ENCODE measurements around the gene IER2.

IER2 gene, protein sequence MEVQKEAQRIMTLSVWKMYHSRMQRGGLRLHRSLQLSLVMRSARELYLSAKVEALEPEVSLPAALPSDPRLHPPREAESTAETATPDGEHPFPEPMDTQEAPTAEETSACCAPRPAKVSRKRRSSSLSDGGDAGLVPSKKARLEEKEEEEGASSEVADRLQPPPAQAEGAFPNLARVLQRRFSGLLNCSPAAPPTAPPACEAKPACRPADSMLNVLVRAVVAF

DNA sequence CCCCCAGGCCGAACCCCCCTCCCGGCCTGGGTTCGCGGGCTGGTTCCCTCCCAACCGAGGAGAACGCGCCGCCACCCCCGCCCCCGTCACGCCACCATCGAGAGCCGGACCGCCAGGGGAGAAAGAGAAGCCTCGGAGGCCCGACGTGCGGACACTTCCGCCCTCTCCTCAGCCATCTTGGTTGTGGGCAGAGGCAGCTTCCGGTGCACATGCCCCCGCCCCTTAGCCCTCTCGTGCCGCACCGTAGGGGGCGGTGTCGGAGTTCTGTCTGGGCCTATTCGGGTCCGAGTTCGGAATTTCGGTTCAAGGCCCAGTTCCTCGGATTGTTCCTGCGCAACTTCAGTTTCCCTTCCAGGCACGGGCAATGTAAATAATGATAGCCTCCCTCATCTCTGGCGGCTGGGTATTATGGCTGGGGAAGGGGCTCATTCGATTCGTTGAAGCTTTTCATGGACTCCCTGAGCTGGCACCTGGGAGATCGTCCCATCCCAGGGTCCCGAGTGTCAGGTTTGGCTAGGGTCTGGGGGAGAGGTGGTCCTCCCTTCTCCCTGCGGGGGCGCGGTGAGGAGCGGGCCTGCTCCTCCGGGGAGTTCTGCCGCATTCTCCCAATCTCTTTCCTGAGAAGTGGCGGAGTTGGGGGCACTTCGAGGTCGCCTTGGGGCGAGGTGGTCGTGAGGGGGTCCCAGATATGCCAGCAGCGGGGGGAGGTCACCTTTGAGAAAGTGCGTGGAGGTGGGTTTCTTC, at the start of gene IER2, which contains the start of gene STX10:
Gene IER2 (plus strand): TSS at position 225 of the 744 bp plus-strand sequence. CDS start 2,776 bp downstream, outside the sequence.
Gene STX10 (minus strand): TSS at position 189 of the 744 bp plus-strand sequence. CDS start 202 bp downstream, outside the sequence.
- peak; percentile 93 for DNase-seq

GRCh38 chr19:13100841-13101589, 49.2 kb upstream of the IER2 start:
- no peak for DNase-seq

DNA sequence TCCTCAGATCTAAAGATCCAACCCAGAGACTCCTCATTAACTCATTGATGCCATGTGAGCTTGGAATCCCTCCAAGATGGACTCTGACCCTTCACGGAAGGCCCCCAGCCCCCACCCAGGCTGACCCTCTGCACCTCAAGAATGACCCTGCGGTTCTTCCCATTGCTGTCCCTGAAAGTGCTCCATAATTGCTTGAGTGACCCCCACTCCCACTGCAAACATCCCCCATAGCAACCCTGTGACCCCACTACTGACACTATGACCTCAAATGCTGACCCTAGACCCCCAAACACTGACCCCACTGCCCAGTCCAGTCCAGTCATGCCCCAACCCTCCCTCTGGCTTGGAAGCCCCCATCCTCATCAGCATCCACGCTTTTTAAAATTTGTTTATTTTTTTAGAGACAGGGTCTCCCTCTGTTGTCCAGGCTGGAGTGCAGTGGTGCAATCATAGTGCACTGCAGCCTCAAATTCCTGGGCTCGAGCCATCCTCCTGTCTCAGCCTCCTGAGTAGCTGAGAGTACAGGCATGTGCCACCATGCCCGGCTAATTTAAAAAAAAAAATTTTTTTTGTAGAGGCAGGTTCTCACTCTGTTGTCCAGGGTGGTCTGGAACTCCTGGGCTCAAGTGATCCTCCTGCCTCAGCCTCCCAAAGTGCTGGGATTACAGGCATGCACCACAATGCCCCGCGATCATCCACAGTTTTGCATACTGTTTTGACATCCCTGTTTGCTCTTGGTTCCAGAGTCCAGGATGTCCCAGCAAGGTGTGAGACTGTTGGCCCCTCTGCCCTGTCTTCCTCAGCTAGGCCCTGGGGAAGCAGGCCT, 48.4 kb upstream of the IER2 start:
- no peak for DNase-seq

DNA sequence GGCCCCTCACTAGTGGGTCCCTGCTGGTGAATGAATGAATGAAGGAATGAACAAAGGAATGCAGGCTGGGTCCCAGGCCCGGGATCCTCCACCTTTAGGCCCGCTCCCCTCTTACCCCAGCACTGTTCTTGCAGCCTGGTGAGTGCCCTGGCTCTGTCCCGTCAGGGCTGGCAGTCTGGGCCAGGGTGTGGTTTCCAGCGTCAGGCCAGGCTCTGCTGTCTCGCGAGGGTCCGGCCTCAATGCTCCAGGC, 47.9 kb upstream of the IER2 start:
- no peak for DNase-seq

DNA sequence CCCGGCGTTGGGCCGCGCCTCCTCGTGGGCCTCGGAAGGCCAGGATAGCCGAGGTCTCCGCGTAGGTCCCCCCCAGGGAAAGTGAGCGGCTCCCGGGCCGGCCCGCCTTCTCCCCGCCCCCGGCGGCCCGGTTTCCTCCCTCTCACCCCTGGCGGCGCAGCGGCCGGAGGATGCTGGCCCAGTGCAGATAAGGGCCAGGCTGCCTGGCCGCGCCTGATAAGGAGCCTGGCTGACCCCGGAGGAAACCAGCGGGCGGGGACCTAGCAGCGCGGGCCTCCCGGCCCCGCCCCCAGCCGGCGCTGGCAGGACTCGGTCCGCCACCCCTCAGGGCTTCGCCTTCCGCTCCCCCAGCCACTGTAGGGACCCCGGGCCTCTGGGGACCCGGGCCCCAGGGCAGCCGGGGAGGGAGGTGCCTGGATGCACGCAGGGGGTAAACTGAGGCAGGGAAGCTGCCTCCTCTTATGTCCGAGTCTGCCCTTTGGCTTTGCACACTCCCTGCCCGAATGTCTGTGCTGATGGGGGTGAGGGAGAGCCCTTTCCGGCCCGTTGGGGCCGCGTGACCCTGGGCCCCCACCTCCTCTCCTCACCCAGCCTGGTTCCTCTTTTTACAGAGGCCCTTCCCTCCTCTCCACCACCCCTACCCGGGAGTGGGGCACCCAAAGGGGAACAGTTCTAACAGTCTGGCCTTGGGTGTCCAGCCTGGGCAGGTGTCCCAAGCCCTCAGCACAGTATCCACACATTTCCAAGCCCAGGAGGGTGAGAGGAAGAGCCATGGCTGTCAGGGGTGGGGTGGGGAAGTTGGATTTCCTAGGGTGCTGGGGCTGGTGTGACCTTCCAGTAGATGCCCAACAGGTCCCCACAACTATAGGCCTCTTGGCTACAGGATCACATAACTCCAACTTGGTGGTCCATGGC, 47.3 kb upstream of the IER2 start, which contains the start of gene LYL1:
Gene LYL1 (minus strand): TSS at position 193 of the 915 bp plus-strand sequence. CDS start 1,687 bp downstream, outside the sequence.
- DNase-seq: no peak

- DNase-seq: no peak
Measured at GRCh38 chr19:13103581-13104359, 46.4 kb upstream of the IER2 start.

- no peak for DNase-seq
Measured at GRCh38 chr19:13104360-13104847, 45.8 kb upstream of the IER2 start.

DNA sequence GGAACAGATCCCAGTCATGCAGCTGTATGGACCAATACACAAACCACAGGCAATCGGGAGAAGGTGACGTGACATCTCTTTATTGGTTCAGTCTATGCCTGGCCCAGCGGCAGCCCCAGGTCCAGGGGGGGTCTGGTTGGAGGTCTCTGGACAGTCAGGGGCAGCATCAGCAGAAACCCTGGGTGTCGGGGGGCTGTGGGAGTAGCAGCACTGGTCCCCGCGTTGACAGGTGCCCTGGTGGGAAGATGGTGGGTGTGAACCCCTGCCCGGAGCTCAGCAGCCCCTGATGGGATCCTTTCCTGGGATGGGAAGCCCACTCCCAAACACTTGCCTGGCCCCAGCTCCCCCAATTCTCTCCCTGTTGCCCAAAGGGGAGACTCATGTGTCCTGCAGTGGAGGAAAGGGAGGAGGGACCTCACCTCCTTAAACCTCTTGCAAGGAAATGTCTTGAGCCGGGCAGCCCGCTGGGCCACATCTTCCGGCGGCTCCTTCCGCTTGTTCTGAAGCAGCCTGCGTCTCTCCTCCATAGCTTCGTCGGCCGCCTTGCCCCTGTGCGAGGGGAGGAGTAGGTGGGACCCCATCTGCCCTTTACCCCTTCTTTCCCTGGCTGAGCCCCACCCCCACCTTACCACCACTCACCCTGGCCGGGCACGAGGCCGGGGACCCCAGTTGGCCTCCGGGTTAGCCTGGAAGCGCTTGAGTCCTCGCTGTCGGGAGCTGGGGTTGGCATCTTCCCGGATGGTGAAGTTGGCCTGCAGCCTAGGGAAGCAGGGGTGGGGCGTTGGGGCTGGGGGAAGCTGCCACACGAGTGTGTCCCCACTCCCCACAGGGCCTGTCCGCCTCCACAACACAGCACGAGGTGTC, 45.1 kb upstream of the IER2 start:
- no peak for DNase-seq

- DNase-seq: no peak
Measured at GRCh38 chr19:13109361-13110098, 40.7 kb upstream of the IER2 start.

DNA sequence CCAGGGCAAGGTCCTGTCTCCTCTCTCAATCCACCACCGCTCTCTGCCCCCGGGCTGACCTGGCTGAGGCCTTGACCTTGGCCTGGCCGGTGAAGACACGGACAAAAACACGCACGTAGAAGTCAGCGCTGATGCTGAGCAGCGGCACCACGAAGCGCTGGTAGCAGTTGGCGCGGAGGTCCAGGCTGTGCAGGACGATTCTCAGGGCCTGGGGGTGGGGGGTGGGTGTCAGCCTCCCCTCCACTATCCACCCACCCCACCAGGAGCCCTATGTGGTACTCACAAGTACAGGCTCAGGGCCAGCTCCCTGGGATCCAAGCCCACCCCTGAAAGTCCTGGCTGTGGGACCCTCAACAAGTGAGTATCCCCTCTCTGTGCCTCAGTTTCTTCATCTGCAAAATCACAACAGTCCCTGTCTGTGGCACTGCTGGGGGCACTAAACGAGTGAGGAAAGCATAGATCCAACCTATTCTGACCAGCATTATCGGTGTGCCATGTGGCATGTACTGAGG, 40.1 kb upstream of the IER2 start:
- no peak for DNase-seq

DNA sequence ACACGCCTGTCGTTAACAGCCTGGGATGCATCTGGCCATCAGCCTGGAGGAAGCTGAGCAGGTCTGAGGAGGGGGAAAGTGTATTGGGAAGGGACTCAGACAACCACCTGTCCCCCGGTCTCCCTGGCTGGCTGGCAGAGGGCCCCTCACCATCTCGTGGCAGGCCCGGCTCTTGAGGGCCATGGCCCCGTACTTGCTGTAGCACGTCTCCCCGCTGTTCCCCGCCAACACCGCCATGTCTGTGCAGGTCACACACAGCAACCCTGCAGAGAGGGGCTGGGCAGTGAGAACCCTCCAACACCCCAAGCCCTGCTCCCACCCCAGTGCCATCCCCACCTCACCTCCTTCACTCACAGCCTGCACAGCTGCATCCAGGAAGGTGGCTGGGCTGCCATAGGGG, 37.7 kb upstream of the IER2 start:
- DNase-seq: no peak

DNA sequence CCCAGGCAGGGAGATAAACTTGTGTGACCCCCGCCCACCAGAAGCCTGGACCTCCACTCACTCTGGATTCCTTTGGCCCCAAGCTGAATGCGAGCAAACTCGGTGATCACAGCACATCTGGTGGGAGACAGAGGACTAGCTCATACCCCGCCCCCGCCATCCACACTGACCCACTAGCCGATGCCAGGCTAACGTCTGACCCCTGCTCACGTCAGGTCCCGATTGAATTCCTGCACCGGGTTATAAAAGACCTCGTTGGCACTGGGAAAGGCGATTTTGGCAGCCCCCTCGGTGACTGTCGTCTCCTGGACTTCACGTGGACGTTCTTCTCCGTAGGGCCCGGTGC, 34.3 kb upstream of the IER2 start:
- DNase-seq: no peak

GRCh38 chr19:13116282-13117175, 33.7 kb upstream of the IER2 start, which contains the start of gene TRMT1:
TRMT1 (minus strand) TSS chr19:13116740; CDS start chr19:13116399, 341 bp downstream.
- peak; percentile 86 for DNase-seq

GRCh38 chr19:13117176-13117771, 32.9 kb upstream of the IER2 start:
- DNase-seq: no peak

DNA sequence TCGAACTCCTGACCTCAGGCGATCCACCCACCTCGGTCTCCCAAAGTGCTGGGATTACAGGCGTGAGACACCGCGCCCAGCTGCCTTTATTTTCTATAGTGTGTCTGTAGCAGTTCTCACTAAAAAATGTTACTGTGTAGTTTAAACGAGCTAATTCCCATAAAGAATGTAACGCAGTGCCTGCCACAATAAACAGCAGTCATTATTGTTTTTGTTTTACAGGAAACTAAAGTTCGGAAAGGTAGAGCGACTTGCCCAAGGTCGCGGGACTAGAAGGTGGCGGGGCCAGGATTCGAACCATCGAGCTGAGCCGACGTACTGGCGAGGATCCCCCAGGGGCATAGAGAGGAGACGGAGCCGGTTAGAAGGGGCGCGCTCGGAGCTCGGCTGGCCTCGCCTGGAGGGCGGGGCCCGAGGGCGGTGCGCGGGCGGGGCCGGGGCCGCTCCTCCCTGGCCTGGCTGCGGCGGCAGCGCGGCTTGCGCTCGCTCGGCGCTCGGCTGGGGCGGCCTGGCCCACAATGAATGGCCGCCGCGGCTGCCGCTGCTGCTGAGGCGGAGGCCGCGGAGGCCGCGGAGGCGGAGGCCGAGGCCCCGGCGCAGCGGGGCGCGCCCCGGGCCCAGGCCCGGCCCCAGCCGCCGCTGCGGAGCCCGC, 32.3 kb upstream of the IER2 start, which contains the start of gene NACC1:
Gene NACC1 (plus strand): TSS at position 493 of the 652 bp plus-strand sequence. CDS start 16,944 bp downstream, outside the sequence.
- peak; percentile 78 for DNase-seq

DNA sequence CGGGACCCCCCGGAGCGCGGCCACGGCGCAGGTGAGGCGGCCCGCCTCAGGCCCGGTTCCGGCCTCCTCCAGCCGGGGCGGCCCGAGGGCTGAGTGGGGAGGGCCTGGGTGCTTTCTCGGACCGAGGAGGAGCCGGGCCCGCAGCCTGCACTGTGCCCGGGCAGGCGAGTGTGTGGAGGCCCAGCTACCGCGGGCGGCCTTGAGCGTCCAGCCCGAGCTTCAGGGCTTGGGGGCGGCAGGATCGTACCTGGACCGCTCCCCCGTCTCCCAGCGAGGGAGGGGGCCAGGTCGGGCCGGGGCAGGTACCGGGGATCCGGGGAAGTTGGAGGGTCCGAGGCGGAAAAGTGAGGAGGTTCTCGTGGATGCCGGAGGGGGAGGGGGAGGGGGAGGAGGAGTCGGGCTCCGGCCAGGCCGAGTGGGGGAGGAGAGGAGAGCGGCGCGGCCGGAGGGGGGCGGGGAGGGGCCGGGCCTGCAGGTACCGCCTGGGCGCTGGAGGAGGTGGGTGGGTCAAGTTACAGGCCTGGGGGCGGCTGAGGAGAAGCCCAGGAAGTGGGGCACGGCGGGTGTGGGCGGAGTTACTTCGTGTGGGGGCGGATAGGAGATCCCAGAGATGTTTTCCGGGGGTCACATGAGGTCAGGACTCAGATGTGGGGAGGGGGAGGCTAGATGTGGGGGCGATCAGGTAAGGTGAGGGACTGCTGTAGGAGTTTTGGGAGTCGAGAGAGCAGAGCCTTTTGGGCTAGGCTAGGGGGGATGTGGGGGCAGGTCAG, 31.6 kb upstream of the IER2 start:
- peak; percentile 49 for DNase-seq

All from NK-92 treated with Interleukin-12 subunit alpha and Interleukin-12 subunit beta, amount 100 ng/mL, for 24 hours (cell line).